Neural crest cell (in vitro differentiated cells): Measurements from ENCODE around the gene PAK4. TPM values are rescaled to one million over a fixed set of nuclear protein-coding genes. Genes with fewer than 3 reads are reported as not detected.

Experiments used
- DNase-seq: peaks from one replicate; pipeline ENCODE4 v3.0.0; 2021; ENCODE audit warnings: low read depth, mixed read lengths, low spot score
- H3K27ac Mint-ChIP-seq: one replicate; pipeline ENCODE4 v1.8.0; 2021; ENCODE audit warnings: mild to moderate bottlenecking, mixed read lengths; ENCODE audit not compliant: unreplicated experiment
- H3K27me3 Mint-ChIP-seq: 2 replicates; pipeline ENCODE4 v1.8.0; 2021; ENCODE audit warnings: low read depth, mild to moderate bottlenecking, mixed read lengths
- H3K36me3 Mint-ChIP-seq: 2 replicates; pipeline ENCODE4 v1.8.0; 2021; ENCODE audit warnings: low read depth, mild to moderate bottlenecking, mixed read lengths
- H3K4me1 Mint-ChIP-seq: 2 replicates; pipeline ENCODE4 v1.8.0; 2021; ENCODE audit warnings: mixed read lengths
- H3K4me3 Mint-ChIP-seq: one replicate; pipeline ENCODE4 v1.8.0; 2021; ENCODE audit warnings: mild to moderate bottlenecking, mixed read lengths
- H3K9me3 Mint-ChIP-seq: 2 replicates; pipeline ENCODE4 v1.8.0; 2021; ENCODE audit warnings: mixed read lengths
- CTCF ChIP-seq: fragments of 200-600 bp; sonication (generic); conservative IDR thresholded peaks from 2 replicates; pipeline ENCODE4 v1.5.0; 2021; ENCODE audit warnings: antibody characterized with exemption, mild to moderate bottlenecking
- total RNA-seq: library from RNA; stranded (reverse); gene quantifications from 2 replicates; pipeline ENCODE4 v1.2.1, GENCODE V29; 2021

Gene PAK4
- total RNA-seq, 1 donor from 2014 or later: 54.4 TPM

GRCh38 chr19:39157997-39158389, 32.4 kb downstream of the PAK4 start:
- peak overlapping the region; percentile 60 for H3K27ac Mint-ChIP-seq
- peaks cover 24% of the 10 kb centered on the region for H3K4me1 Mint-ChIP-seq
- no peak for DNase-seq
- no peaks in the 10 kb centered on the region for H3K27me3 Mint-ChIP-seq
- no peak overlapping the region for H3K4me3 Mint-ChIP-seq
- no peak for TF ChIP-seq CTCF
- no peaks in the 10 kb centered on the region for H3K9me3 Mint-ChIP-seq
- H3K36me3 Mint-ChIP-seq: peaks cover 4% of the 10 kb centered on the region

DNA sequence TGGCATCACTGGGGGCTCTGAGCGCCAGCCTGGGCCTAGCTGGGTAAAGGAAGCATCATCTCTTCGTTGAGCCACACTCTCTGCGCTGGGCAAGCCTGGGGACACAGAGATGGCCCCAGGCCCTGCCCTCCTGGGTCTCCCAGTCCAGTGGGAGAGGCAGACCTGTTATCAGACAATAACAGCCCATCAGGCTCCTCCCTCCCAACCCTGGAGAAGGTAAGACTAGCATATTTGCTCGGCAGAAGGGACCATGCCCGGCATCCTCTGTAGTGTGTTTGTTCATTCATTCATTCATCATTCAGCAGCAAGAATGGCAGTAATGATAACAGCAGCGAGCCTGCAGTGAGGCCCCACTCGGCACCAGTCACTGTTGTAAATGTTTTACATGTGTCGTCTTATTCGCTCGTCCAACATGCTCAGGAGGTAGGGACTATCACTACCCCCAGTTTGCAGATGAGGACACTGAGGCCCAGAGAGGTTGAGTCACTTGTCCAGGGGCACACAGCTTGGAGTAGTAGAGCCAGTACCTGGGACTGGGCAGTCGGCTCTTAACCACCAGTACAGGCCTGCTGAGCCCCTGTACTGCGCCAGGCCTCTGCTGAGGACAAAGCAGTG, 33.2 kb downstream of the PAK4 start:
- Mint-ChIP-seq H3K4me3 (no peak overlapping the region), H3K27ac (no peak overlapping the region), H3K36me3 (peaks cover 4% of the 10 kb centered on the region), H3K27me3 (no peaks in the 10 kb centered on the region), H3K4me1 (peaks cover 28% of the 10 kb centered on the region), H3K9me3 (no peaks in the 10 kb centered on the region)
- DNase-seq: no peak
- no peak for TF ChIP-seq CTCF

DNA sequence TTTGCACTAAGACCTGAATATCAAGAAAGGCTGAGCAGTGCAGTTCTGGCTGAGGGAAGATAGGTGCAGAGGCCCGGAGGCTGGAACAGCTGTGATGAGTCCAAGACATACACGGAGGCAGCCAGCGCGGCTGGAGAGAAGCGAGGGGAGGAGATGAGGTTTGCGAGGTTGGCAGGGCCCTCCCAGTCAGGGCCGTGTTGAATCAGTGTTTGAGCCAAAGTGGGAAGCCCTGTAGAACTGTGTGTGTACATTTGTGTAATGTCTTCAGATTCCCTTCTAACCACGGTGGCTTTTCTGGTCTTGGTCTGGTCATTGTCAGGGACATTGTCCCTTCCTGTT, 34.9 kb downstream of the PAK4 start:
- peak overlapping the region; percentile 43 for H3K27ac Mint-ChIP-seq
- no peak overlapping the region for H3K4me3 Mint-ChIP-seq
- DNase-seq: no peak
- no peaks in the 10 kb centered on the region for H3K27me3 Mint-ChIP-seq
- TF ChIP-seq CTCF: no peak
- no peaks in the 10 kb centered on the region for H3K36me3 Mint-ChIP-seq
- no peaks in the 10 kb centered on the region for H3K9me3 Mint-ChIP-seq
- H3K4me1 Mint-ChIP-seq: peaks cover 22% of the 10 kb centered on the region

DNA sequence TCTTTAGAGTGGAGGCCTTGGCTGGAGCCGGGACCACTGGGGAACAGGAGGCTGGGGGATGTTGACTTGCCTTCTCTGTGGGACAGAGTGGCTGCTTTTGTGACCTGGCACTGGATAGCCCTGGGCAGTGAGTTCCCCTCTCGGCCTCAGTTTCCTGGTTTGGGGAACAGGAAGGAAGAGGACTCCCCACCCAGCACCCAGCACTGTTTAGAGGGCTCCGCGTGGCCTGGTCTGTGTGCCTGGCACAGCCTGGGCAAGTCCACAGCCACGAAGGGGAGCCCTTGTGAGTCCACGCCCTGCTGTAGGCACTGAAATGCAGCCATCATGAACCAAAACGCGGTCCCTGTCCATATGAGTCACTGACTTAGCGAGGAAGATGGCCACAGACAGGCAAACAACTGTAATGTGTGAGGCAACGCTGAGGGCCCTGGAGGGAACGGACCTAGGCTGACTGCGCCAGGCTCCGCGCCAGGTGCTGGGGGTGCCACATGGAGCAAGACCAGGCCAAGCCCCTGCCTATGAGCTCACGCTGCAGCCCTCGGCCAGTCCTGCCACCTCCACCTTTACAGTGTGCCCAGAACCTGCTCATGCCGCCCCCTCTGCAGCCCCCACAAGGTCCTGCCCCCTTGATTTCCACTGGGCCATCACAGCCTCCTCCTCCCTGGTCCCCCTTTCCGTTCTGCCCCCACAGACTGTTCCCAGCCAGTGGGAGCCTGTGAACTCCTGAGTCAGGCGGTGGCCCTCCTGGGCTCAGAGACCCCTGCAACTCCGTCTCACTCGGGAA, 35.5 kb downstream of the PAK4 start:
- no peak for TF ChIP-seq CTCF
- H3K4me3 Mint-ChIP-seq: no peak overlapping the region

GRCh38 chr19:39162441-39163043, 37.0 kb downstream of the PAK4 start:
- no peak for DNase-seq
- no peak for TF ChIP-seq CTCF
- peak overlapping the region; percentile 5 for H3K27ac Mint-ChIP-seq
- H3K4me3 Mint-ChIP-seq: no peak overlapping the region
- peaks cover 16% of the 10 kb centered on the region for H3K4me1 Mint-ChIP-seq
- H3K27me3 Mint-ChIP-seq: no peaks in the 10 kb centered on the region
- H3K9me3 Mint-ChIP-seq: no peaks in the 10 kb centered on the region
- no peaks in the 10 kb centered on the region for H3K36me3 Mint-ChIP-seq

More for the DNA sequence above, 35.5 kb downstream of the PAK4 start:
- no peaks in the 10 kb centered on the region for H3K9me3 Mint-ChIP-seq
- H3K27ac Mint-ChIP-seq: peak overlapping the region; percentile 43
- no peaks in the 10 kb centered on the region for H3K27me3 Mint-ChIP-seq
- H3K4me1 Mint-ChIP-seq: peaks cover 22% of the 10 kb centered on the region
- no peak for DNase-seq
- H3K36me3 Mint-ChIP-seq: no peaks in the 10 kb centered on the region
